K562 treated with DMSO at 1 percent for 4 hours (cell line): ENCODE results near the gene CNTFR. TPM values are rescaled to one million over a fixed set of nuclear protein-coding genes. Genes with fewer than 3 reads are reported as not detected.

Experiments used
- total RNA-seq: library from RNA; unstranded; fragments of 300-600 nt; gene quantifications from 2 replicates; pipeline ENCODE4 v1.2.3, GENCODE V29; 2022; ENCODE audit not compliant: insufficient read depth

CNTFR gene
- not detected in 2 replicates for total RNA-seq

GRCh38 chr9:34589636-34590380 lies at the start of gene CNTFR:
Gene CNTFR (minus strand): TSS chr9:34589724. CDS start chr9:34568981, 20,743 bp downstream.

GRCh38 chr9:34637356-34638137 lies 48.0 kb upstream of the CNTFR start, which contains the start of gene SIGMAR1:
Gene SIGMAR1 (minus strand): TSS chr9:34637787. CDS start chr9:34637697, 90 bp downstream.

DNA sequence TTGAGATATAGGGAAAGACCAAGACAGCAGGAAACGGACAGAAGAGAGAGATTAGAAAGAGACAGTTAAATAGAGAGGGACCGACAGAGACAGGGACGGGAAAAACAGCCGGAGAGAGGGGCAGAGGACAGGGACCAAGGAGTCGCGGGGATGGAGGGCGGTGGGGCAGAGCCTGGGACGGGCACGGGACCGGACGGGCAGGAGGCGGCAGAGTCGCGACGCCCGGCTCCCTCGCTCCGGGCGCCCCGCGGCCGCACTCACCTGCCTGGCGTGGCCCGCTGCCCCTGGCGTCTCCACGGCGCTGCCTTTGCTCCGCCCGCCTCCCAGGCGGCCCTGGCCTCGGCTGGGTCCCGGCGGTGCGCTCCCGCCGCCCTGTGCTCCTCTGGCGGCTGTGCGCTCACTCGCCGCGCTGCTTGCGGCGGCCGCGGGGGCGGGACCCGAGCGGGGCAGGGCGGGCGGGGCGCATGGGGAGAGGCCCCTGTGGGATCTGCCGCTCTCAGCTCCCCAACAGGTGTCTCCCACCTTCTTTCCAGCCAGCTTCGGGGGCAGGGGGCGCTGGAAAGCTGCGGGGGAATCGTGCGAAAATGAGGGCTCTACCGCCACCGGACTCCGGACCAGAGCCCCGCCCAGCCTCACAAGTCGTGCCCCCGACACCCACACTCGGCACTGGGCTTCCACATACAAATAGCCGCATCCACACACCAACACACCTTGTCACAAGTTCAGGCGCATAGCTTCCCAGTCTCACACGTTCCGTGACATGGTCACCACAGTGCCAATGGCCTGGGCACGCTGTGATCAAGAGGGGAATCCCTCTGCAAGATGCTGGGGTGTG lies 39.3 kb upstream of the CNTFR start, which contains the start of gene ARID3C:
Gene ARID3C (minus strand): TSS at position 411 of the 835 bp plus-strand sequence. CDS start 1,052 bp downstream, outside the sequence.

GRCh38 chr9:34620061-34620994 lies 30.8 kb upstream of the CNTFR start, which contains the start of gene DCTN3:
Gene DCTN3 (minus strand): TSS chr9:34620495. CDS start chr9:34620464, 31 bp downstream.

DNA sequence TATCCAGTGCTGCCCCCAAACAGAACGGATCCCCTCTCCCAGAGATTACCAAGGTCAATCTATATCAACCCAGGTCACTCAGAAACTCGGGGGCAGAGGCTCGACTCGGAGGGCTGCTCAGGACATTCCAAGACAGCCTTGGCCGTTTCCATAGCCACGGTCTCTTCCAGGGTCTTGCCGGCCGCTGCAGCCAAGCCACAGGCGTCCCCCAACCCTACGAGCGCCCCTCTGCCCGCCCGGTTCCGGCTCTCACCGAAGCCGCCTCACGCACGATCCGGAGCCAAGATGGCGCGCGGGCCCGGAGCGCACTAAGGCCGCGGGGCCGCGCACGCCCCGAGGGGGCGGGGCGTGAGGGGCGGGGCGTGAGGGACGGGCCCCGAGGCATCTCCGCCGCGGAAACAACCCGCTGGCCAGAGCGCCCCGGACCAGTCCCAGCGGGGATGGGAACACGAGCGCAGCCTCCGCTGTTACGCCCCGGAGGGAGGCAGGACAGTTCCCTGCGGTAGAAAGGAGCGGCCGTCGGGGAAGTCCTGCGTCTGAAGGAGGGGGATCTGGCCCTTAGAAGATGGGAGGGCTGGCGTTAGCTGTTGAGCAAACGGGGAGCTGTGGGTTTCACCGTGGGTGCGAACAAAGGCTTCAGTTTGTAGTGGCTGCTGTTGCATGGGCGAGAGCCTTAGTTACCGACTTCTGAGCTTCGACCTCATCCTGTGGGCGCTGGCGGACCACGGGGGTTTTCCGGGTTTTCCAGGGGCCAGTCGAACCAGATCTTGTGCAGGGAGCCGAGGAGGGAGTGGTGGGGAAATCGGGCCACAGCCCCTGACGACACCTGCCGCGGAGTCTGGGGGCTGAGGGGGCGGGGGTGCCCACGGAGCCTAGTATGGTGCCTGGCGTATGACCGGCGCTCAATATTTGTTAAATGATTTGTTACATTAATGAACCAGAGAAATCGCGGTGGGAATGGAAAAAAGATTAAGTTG lies 22.6 kb upstream of the CNTFR start, which contains the start of gene RPP25L:
Gene RPP25L (minus strand): TSS at position 287 of the 977 bp plus-strand sequence. CDS start 801 bp downstream, outside the sequence.

GRCh38 chr9:34522971-34523797 lies 66.3 kb downstream of the CNTFR start, which contains the start of gene ENHO:
Gene ENHO (minus strand): TSS chr9:34522990. CDS start chr9:34521695, 1,295 bp downstream.

Other genes starting within 250 kb of the CNTFR start
- gene MYORG, start 212.8 kb downstream of the CNTFR start, total RNA-seq, result 0.76 and 0.77 TPM in 2 replicates
- gene FAM219A, start 131.2 kb downstream of the CNTFR start, total RNA-seq, result 7.3 and 12.3 TPM in 2 replicates
- not detected in 2 replicates for gene DNAI1, start 130.9 kb downstream of the CNTFR start, total RNA-seq
- gene ENHO, start 66.7 kb downstream of the CNTFR start, total RNA-seq, result not detected in 2 replicates
- 28.1 and 32.3 TPM in 2 replicates for gene RPP25L, start 22.4 kb upstream of the CNTFR start, total RNA-seq
- gene DCTN3, start 30.8 kb upstream of the CNTFR start, total RNA-seq, result 82.4 and 87.5 TPM in 2 replicates
- 0.50 TPM in 1 of 2 replicates, not detected in the other for gene ARID3C, start 39.3 kb upstream of the CNTFR start, total RNA-seq
- gene SIGMAR1, start 48.1 kb upstream of the CNTFR start, total RNA-seq, result 39.5 and 48.9 TPM in 2 replicates
- gene GALT, start 57.0 kb upstream of the CNTFR start, total RNA-seq, result 13.8 and 16.8 TPM in 2 replicates
- 6.5 and 6.8 TPM in 2 replicates for gene IL11RA, start 62.5 kb upstream of the CNTFR start, total RNA-seq
- gene CCL27, start 72.9 kb upstream of the CNTFR start, total RNA-seq, result 2.2 TPM in 1 of 2 replicates, not detected in the other
- gene CCL19, start 101.6 kb upstream of the CNTFR start, total RNA-seq, result not detected in 2 replicates
- gene CCL21, start 120.4 kb upstream of the CNTFR start, total RNA-seq, result not detected in 2 replicates